ENCODE data around the gene CORO1A.
"Not testable (repeated sequence)": the region's sequence is repeated elsewhere in the genome, so short reads cannot be mapped to it uniquely, and the experiment has no call there.

The CORO1A gene

DNA sequence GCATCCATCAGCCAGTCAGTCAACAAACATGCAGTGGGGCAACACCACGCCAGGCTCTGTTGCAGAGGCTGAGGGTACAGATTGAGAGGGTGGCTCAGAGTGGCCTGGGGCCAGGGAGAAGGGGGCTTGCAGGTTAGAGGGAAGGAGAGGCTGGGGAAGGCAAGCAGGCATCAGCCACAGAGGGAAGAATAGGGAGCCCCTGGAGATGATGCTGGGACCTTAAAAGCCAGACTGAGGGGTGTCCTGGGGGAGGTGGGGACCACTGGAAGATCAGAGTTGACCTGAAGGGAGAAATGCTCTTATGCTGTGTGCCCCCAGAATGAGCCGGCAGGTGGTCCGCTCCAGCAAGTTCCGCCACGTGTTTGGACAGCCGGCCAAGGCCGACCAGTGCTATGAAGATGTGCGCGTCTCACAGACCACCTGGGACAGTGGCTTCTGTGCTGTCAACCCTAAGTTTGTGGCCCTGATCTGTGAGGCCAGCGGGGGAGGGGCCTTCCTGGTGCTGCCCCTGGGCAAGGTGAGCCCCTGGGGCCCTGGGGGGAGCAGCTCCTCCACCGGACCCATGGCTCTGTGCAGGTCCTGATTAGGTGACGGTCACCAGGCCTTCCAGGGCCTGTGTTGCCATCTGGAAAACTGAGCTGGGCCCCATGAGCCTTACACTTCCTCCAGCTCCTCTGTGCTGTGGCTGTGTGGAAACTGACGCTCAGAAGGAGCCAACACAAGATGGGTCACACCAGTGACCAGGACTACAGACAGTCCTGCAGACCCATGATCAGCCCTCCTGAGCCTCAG, 1.7 kb downstream of the CORO1A start:
- no peak for FAIRE-seq
- no peak for DNase-seq (ENCODE audit: insufficient read length, low spot score)

DNA sequence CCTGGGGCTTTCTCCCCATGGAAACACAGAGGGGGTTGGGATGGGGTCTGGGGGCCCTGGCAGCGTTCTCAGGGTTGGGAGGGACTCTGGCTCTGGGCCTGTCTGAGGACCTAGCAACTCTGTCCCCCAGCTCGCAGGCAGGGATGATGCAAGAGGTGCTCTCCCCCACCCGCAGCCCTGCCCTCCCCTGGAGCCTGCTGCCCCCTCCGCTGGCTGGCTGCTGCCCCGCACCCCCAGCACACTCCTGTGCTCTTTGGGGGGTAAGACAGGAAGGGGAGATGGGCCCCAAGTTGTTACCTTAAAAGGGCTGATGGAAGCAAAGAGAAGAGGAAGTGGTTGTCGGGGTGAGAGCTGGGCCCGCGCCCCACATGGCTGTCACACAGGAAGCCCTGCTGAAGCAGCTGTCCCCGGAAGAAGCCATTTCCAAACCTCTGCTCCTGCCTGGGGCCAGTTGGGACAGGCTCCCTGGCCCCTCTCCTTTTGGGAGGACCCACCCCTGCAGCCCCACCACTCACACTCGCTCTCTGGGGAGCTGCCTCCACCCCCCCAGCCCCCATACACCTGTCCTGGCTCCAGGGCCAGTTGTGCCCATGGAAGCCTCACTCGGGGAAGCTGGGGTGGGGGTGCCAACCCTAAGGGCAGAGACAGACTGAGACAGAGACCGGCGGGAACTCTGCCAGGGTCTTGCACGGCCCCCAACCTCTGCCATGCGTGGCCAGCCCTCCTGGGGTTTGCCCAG, 2.5 kb downstream of the CORO1A start:
- DNase-seq (ENCODE audit: insufficient read length, low spot score) (no peak), FAIRE-seq (no peak)
- TF ChIP-seq POLR2A (IDR thresholded peaks at IDR 0.05; ENCODE audit: low read depth, low read length), result no peak

More for the DNA sequence above, 1.7 kb downstream of the CORO1A start:
- TF ChIP-seq POLR2A (IDR thresholded peaks at IDR 0.05; ENCODE audit: low read depth, low read length), result no peak

DNA sequence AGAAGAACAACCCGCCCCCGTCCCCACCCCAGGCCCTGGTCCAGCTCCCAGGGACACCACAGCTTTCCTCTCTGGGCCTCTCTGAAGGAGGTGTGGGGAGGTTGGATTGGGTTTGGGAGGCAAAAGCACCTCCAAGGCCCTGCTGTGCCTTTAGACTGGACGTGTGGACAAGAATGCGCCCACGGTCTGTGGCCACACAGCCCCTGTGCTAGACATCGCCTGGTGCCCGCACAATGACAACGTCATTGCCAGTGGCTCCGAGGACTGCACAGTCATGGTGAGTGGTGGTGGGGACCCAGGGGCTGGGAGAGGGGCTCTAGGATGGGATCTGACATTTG, 3.0 kb downstream of the CORO1A start:
- FAIRE-seq (no peak), DNase-seq (ENCODE audit: insufficient read length, low spot score) (no peak)
- TF ChIP-seq POLR2A (IDR thresholded peaks at IDR 0.05; ENCODE audit: low read depth, low read length), result no peak

DNA sequence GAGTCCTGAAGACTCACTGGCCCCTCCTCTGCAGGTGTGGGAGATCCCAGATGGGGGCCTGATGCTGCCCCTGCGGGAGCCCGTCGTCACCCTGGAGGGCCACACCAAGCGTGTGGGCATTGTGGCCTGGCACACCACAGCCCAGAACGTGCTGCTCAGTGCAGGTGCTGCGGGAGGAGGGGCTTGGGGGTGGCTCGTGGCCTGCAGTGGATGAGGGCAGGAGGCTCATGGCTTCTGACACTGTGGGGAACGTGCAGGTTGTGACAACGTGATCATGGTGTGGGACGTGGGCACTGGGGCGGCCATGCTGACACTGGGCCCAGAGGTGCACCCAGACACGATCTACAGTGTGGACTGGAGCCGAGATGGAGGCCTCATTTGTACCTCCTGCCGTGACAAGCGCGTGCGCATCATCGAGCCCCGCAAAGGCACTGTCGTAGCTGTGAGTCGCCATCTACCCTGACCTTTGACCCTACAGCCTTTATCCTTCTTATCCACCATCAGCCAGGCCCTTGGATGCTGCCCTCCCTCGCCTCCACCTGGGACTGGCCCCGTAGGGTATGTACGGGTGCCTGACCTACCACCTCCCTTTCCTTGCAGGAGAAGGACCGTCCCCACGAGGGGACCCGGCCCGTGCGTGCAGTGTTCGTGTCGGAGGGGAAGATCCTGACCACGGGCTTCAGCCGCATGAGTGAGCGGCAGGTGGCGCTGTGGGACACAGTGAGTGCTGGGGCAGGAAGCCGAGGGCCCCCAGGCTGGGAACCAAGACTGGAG, 3.6 kb downstream of the CORO1A start:
- no peak for FAIRE-seq
- no peak for TF ChIP-seq POLR2A (IDR thresholded peaks at IDR 0.05; ENCODE audit: low read depth, low read length)
- DNase-seq (ENCODE audit: insufficient read length, low spot score), result no peak

DNA sequence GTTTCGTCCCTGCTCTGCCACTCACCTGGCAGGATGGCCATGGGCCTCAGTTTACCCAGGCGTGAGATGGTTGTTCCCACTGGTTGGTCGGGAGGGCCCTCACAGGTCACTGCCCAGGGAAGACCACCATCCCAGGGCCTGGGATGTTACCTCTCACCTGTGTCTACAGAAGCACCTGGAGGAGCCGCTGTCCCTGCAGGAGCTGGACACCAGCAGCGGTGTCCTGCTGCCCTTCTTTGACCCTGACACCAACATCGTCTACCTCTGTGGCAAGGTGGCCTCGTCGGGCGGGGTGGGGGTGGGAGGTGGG, 4.1 kb downstream of the CORO1A start:
- FAIRE-seq (no peak), DNase-seq (ENCODE audit: insufficient read length, low spot score) (no peak)
- TF ChIP-seq POLR2A (IDR thresholded peaks at IDR 0.05; ENCODE audit: low read depth, low read length), result no peak

DNA sequence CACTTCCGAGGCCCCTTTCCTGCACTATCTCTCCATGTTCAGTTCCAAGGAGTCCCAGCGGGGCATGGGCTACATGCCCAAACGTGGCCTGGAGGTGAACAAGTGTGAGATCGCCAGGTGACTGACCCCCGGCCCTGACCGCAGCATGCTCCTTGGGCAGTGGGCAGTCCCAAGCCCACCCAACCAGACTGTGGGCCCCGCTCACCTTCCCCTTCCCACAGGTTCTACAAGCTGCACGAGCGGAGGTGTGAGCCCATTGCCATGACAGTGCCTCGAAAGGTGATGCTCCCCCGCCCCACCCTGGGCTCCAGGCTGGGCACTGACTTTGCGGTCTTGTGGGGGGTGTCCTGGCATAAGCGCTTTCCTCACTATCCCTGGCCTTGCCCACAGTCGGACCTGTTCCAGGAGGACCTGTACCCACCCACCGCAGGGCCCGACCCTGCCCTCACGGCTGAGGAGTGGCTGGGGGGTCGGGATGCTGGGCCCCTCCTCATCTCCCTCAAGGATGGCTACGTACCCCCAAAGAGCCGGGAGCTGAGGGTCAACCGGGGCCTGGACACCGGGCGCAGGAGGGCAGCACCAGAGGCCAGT, 4.7 kb downstream of the CORO1A start:
- DNase-seq (ENCODE audit: insufficient read length, low spot score) (no peak), FAIRE-seq (no peak)
- no peak for TF ChIP-seq POLR2A (IDR thresholded peaks at IDR 0.05; ENCODE audit: low read depth, low read length)

DNA sequence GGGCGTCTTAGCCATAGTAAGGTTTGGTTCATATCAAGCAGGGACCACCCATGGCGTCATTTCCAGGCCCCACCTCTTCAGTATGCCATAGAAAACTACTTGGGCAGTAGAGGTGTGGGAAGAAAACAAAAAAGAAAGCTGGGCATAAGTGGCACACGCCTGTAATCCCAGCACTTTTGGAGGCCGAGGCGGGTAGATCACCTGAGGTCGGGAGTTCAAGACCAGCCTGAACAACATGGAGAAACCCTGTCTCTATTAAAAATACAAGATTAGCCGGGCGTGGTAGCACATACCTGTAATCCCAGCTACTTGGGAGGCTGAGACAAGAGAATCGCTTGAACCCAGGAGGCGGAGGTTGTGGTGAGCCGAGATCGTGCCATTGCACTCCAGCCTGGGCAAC, 7.8 kb downstream of the CORO1A start:
- FAIRE-seq; DNase-seq (ENCODE audit: insufficient read length, low spot score): not testable (repeated sequence)

DNA sequence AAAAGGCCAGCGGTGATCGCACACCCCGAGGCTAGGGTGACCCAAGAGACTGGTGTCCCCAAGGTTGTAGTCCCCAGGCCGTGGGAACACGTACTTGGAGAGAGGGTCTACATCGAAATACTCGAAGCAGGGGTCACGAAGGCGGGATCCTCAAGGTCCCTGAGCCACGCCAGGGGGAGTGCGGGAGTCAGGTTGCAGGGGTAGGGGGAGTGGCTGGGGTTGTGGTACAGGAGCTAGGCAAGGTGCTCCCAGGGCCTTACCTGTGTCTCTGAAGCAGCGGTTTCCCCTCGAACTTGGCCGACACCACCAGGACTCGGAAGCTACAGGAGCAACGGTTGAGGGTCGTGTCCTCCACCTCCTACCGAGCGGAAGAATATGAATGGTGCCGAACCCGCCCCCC, 9.7 kb downstream of the CORO1A start:
- DNase-seq (ENCODE audit: insufficient read length, low spot score); FAIRE-seq: not testable (repeated sequence)

DNA sequence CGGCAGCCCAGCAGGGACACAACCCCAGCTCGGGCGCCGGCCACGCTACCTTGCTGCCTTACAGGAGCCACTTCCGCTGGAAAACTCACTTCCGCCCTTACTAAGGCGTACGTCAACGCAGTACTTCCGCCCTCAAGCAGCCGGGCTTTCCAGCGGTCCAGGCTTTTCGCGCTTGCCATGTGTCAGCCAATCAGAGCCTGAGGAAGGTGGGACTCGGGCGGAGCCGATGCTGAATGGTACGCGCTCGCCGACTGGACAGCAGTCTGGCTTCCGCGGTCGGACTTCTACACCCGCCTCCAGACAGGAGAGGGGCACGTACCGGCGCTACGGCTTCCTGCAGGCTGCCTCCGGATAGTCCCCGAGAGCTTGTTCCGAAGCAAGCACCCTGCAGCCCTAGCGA, 10.2 kb downstream of the CORO1A start, which contains the start of the genes BOLA2B and SLX1A:
Gene BOLA2B, minus strand, starts transcription at position 52 of the 400 bp plus-strand sequence. CDS start 71 bp downstream, outside the sequence.
Gene SLX1A, plus strand, starts transcription at position 261 of the 400 bp plus-strand sequence. CDS start 210 bp downstream, outside the sequence.
- DNase-seq (ENCODE audit: insufficient read length, low spot score), result not testable (repeated sequence)
- FAIRE-seq, result peak; percentile 67

DNA sequence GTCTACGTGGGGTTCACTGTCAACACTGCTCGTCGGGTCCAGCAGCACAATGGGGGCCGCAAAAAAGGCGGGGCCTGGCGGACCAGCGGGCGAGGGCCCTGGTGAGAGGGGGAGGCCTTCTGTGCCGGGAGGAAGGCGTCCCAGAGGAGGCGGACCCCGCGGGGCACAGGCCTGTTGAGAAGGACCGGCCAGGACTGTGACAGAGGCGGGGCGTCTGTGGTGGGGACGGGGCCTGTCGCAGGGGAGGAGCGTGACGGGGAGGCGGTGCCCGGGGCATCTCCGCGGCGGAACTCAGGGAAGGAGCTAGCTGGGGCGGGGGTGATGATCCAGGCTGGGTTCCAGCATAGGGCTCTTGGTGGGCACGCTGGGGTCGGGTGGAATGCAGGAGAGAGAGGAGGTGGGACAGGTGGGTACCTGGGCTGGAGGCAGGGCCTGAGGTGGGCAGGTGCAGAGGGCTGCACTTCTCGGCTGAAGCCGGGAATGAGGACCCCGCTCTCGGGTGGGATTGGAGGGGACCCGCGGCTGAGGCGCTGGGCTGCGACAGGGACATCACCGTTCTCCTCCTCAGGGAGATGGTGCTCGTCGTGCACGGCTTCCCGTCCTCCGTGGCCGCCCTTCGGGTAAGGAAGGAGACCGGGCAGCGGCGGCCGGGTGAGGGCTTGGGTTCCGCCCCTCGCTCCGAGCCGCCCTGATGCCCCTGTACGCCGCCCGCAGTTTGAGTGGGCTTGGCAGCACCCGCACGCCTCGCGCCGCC, 10.9 kb downstream of the CORO1A start:
- not testable (repeated sequence) for FAIRE-seq

DNA sequence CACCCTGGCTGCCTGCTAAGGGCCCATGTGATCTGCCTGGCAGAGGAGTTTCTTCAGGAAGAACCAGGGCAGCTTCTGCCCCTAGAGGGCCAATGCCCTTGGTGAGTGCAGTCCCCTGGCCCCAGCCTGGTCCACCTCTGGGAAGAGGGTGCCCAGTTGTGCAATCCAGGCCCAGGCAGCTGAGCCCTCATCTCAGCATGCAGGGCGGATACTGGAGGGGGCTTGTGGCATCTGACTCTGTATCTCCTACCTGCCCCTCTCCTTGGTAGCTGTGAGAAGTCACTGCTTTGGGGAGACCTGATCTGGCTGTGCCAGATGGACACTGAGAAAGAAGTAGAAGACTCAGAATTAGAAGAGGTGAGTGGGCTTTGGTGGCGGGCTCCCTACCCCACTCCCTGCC, 13.6 kb downstream of the CORO1A start:
- FAIRE-seq; DNase-seq (ENCODE audit: insufficient read length, low spot score): not testable (repeated sequence)

More for the DNA sequence above, 10.9 kb downstream of the CORO1A start:
- DNase-seq (ENCODE audit: insufficient read length, low spot score), result not testable (repeated sequence)

DNA sequence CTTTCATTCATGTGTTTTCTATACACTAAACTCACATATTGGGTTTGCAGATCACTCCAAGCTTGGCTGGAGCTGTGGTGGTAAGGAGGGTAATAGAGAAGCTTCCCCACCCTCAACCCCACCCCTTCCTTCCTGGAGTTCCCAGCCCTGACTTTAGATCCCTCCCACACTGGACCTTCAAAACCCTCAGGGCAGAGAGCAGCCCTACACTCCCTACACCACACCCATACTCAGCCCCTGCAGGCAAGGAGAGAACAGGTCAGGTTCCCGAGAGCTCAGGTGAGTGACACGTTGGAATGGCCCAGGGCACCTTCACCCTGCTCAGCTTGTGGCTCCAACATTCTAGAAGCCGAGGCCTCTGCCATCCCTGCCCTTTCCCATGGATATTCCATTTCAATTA, 15.6 kb downstream of the CORO1A start, which contains the start of gene SULT1A3:
Gene SULT1A3, plus strand, starts transcription at position 207 of the 400 bp plus-strand sequence. CDS start 1,474 bp downstream, outside the sequence.
- DNase-seq (ENCODE audit: insufficient read length, low spot score); FAIRE-seq: not testable (repeated sequence)

DNA sequence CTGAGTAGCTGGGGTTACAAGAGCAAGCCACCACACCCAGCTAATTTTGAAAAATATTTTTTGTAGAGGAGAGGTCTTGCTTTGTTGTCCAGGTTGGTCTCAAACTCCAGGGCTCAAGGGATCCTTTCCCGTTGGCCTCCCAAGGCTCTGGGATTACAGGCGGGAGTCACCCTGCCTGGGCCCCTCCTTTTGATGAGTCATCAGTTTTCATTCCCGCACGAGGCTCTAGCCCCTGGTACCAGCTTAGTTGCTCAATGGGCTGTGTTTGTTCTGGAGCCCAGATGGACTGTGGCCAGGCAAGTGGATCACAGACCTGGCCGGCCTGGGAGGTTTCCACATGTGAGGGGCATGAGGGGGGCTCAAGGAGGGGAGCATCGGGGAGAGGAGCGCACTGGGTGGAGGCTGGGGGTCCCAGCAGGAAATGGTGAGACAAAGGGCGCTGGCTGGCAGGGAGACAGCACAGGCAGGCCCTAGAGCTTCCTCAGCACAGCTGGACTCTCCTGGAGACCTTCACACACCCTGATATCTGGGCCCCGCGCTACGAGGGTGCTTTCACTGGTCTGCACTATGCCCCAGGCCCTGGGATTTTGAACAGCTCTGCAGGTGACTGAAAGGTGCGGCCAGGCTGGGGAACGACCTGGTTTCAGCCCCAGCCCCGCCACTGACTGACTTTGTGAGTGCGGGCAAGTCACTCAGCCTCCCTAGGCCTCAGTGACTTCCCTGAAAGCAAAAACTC, 16.4 kb downstream of the CORO1A start:
- not testable (repeated sequence) for DNase-seq (ENCODE audit: insufficient read length, low spot score)
- peak; percentile 11 for FAIRE-seq

DNA sequence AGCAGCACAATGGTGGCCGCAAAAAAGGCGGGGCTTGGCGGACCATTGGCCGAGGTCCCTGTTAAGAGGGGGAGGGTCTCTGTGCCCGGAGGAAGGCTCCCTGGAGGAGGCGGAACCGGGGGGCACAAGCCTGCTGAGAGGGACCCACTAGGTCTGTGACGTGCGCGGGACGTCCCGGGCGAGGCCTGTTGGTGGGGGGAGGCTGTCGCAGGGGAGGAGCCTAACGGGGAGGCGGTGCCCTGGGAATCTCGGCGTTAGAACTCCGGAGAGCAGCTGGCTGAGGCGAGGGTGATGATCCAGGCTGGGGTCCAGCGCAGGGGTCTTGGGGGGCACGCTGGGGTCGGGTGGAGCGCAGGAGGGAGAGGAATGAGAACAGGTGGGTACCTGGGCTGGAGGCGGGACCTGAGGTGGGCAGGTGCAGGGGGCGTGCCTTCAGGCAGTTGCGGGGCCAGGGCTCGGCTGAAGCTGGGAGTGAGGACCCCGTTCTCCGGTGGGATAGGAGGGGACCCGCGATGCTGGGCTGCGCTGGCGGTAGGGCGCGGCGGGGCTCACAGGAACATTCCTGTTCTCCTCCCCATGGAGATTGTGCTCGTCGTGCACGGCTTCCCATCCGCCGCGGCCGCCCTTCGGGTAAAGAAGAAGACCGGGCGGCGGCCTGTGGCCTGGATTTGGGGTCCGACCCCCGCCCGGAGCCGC, 22.3 kb downstream of the CORO1A start:
- FAIRE-seq; DNase-seq (ENCODE audit: insufficient read length, low spot score): not testable (repeated sequence)

DNA sequence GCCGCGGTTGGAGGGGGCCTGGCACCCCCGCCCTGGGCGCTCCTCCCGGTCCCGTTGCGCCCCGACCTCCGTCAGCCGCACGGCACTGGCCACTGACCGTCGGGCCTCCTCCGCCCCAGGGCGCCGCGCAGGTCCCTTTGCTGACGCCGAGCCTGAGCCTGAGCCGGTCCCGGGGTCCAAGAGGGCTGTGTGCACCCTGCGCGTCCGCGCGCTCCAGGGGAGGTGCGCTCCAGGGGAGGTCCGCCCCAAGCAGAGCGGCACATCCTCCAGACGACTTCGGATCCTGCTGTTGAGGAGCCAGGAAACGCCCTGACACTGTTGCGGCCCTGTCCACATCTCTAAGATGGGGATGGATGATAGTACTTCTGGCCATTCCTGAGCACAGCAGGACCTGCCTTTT, 22.9 kb downstream of the CORO1A start:
- not testable (repeated sequence) for FAIRE-seq; DNase-seq (ENCODE audit: insufficient read length, low spot score)

DNA sequence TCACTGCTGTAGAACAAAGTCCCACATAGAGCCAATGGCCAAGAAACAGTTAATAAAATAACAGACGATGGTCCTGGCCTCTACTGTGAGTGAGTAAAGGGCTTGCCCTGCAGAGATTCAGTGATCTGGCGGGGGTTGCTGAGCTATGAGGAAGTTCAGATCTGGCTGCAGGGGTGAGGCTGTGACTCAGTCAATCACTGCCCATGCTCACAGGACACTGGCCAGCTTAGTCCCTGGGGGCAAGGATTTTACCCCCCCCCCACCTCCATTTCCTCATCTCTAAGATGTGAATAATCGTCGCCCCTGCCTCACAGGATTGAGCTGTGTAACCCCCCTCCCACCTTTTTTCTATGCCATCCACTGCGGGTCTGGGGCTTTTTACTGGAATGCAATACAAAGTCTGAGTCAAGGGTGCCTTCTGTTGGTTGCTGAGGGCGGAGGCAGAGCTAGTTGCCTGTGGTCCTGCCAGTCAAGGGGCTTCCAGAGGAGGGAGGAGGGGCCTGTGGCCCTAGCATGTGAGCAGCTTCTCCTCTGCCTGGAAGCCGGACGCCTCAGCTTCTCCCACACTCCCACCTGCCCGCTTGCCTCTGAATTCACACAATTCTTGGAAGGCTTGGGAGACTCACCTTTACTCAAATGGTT, 23.8 kb downstream of the CORO1A start:
- not testable (repeated sequence) for DNase-seq (ENCODE audit: insufficient read length, low spot score)

DNA sequence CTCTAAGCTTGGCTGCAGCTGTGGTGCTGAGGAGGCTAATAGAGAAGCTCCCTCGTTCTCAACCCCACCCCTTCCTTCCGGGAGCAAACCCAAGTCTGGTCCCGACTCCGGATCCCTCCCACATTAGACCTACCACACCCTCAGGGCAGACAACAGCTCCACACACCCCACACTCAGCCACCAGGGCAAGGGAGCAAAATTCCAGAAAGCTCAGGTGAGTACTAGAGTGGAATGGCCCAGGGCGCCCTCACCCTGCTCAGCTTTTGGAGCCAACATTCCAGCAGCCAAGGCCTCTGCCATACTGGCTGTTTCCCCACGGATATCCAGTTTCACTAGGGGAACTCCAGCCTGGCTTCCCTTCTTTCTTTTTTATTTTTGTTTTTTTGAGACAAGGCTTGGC, 25.6 kb downstream of the CORO1A start:
- DNase-seq (ENCODE audit: insufficient read length, low spot score), result not testable (repeated sequence)
- FAIRE-seq, result peak; percentile 36

More for the DNA sequence above, 23.8 kb downstream of the CORO1A start:
- peak; percentile 89 for FAIRE-seq

Measured in H54 (cell line).